ENCODE measurements around the gene GRN.

GRN gene

GRCh38 chr17:44317545-44317944 lies 27.6 kb upstream of the GRN start:
- Histone ChIP-seq H3K56ac (ENCODE audit: low read length) (no peak overlapping the region), H3K79me2 (ENCODE audit: control insufficient read depth, insufficient read depth, low read length) (no peaks in the 10 kb centered on the region), H4K8ac (ENCODE audit: low read depth, low read length) (no peak overlapping the region), H3K79me1 (ENCODE audit: low read length) (peaks cover under 1% of the 10 kb centered on the region), H3K4ac (ENCODE audit: low read depth, low read length) (no peak overlapping the region), H3K9ac (ENCODE audit: low read length) (no peak overlapping the region), H4K5ac (ENCODE audit: low read length) (no peak overlapping the region), H3K4me3 (ENCODE audit: low read length) (no peak overlapping the region), H2BK15ac (replicated peaks; ENCODE audit: low read depth) (no peak overlapping the region), H3K27ac (ENCODE audit: low read depth, low read length) (no peak overlapping the region), H2BK120ac (ENCODE audit: low read depth, low read length) (no peak overlapping the region), H3K18ac (ENCODE audit: low read length) (no peak overlapping the region), H3K27me3 (ENCODE audit: insufficient read depth, low read length, poor library complexity) (no peaks in the 10 kb centered on the region), H2BK5ac (ENCODE audit: low read length) (no peak overlapping the region), H2AK5ac (ENCODE audit: low read length) (no peak overlapping the region), H3K23ac (ENCODE audit: low read length) (no peak overlapping the region), H3K4me2 (ENCODE audit: low read length) (no peak overlapping the region), H3K4me1 (ENCODE audit: control insufficient read depth, low read depth, low read length) (peaks cover 5% of the 10 kb centered on the region), H3K36me3 (ENCODE audit: control insufficient read depth, insufficient read depth, low read length) (peaks cover 6% of the 10 kb centered on the region)
- no CpG with 5 or more reads among the region's 6 CpGs for WGBS (ENCODE audit: extremely low coverage, insufficient coverage, low lambda C conversion rate)
- no peak for DNase-seq

- H3K4ac ChIP-seq (ENCODE audit: low read depth, low read length) = no peak overlapping the region
- no peak overlapping the region for H3K56ac ChIP-seq (ENCODE audit: low read length)
- no peak overlapping the region for H3K4me2 ChIP-seq (ENCODE audit: low read length)
- H3K79me2 ChIP-seq (ENCODE audit: control insufficient read depth, insufficient read depth, low read length) = no peaks in the 10 kb centered on the region
- no peak overlapping the region for H2BK15ac ChIP-seq (replicated peaks; ENCODE audit: low read depth)
- peaks cover 1% of the 10 kb centered on the region for H3K79me1 ChIP-seq (ENCODE audit: low read length)
- H4K8ac ChIP-seq (ENCODE audit: low read depth, low read length) = no peak overlapping the region
- no peak for DNase-seq
- no peak overlapping the region for H2BK120ac ChIP-seq (ENCODE audit: low read depth, low read length)
- no peak overlapping the region for H3K18ac ChIP-seq (ENCODE audit: low read length)
- no peak overlapping the region for H2BK5ac ChIP-seq (ENCODE audit: low read length)
- no peak overlapping the region for H3K27ac ChIP-seq (ENCODE audit: low read depth, low read length)
- no peak overlapping the region for H2AK5ac ChIP-seq (ENCODE audit: low read length)
- H3K4me1 ChIP-seq (ENCODE audit: control insufficient read depth, low read depth, low read length) = peaks cover 5% of the 10 kb centered on the region
- H3K23ac ChIP-seq (ENCODE audit: low read length) = no peak overlapping the region
- no peak overlapping the region for H3K9ac ChIP-seq (ENCODE audit: low read length)
- no peaks in the 10 kb centered on the region for H3K27me3 ChIP-seq (ENCODE audit: insufficient read depth, low read length, poor library complexity)
- WGBS (ENCODE audit: extremely low coverage, insufficient coverage, low lambda C conversion rate) = no CpG with 5 or more reads among the region's 15 CpGs
- H4K5ac ChIP-seq (ENCODE audit: low read length) = no peak overlapping the region
- H3K4me3 ChIP-seq (ENCODE audit: low read length) = no peak overlapping the region
- H3K36me3 ChIP-seq (ENCODE audit: control insufficient read depth, insufficient read depth, low read length) = peaks cover 6% of the 10 kb centered on the region
These were observed 26.8 kb upstream of the GRN start for GRCh38 chr17:44318077-44318892.

- Histone ChIP-seq H2BK120ac (ENCODE audit: low read depth, low read length) (no peak overlapping the region), H3K27me3 (ENCODE audit: insufficient read depth, low read length, poor library complexity) (no peaks in the 10 kb centered on the region), H3K56ac (ENCODE audit: low read length) (no peak overlapping the region), H2AK5ac (ENCODE audit: low read length) (no peak overlapping the region), H3K18ac (ENCODE audit: low read length) (no peak overlapping the region), H2BK15ac (replicated peaks; ENCODE audit: low read depth) (no peak overlapping the region), H3K27ac (ENCODE audit: low read depth, low read length) (no peak overlapping the region), H4K5ac (ENCODE audit: low read length) (no peak overlapping the region), H3K4me1 (ENCODE audit: control insufficient read depth, low read depth, low read length) (peaks cover 7% of the 10 kb centered on the region), H3K4ac (ENCODE audit: low read depth, low read length) (no peak overlapping the region), H3K79me2 (ENCODE audit: control insufficient read depth, insufficient read depth, low read length) (peaks cover 11% of the 10 kb centered on the region), H3K23ac (ENCODE audit: low read length) (no peak overlapping the region), H3K4me2 (ENCODE audit: low read length) (no peak overlapping the region), H4K8ac (ENCODE audit: low read depth, low read length) (no peak overlapping the region), H3K9ac (ENCODE audit: low read length) (no peak overlapping the region), H3K79me1 (ENCODE audit: low read length) (peaks cover 7% of the 10 kb centered on the region), H3K4me3 (ENCODE audit: low read length) (no peak overlapping the region), H3K36me3 (ENCODE audit: control insufficient read depth, insufficient read depth, low read length) (peaks cover 6% of the 10 kb centered on the region), H2BK5ac (ENCODE audit: low read length) (no peak overlapping the region)
- no CpG with 5 or more reads among the region's 18 CpGs for WGBS (ENCODE audit: extremely low coverage, insufficient coverage, low lambda C conversion rate)
- no peak for DNase-seq
These were observed 25.0 kb upstream of the GRN start for GRCh38 chr17:44320066-44320465.

- H2BK15ac ChIP-seq (replicated peaks; ENCODE audit: low read depth) = no peak overlapping the region
- H3K79me1 ChIP-seq (ENCODE audit: low read length) = peaks cover 7% of the 10 kb centered on the region
- H3K36me3 ChIP-seq (ENCODE audit: control insufficient read depth, insufficient read depth, low read length) = peaks cover 6% of the 10 kb centered on the region
- H3K9ac ChIP-seq (ENCODE audit: low read length) = no peak overlapping the region
- DNase-seq = no peak
- no peak overlapping the region for H4K8ac ChIP-seq (ENCODE audit: low read depth, low read length)
- no peak overlapping the region for H3K27ac ChIP-seq (ENCODE audit: low read depth, low read length)
- H4K5ac ChIP-seq (ENCODE audit: low read length) = no peak overlapping the region
- H3K4me3 ChIP-seq (ENCODE audit: low read length) = no peak overlapping the region
- no peak overlapping the region for H3K4me2 ChIP-seq (ENCODE audit: low read length)
- peaks cover 2% of the 10 kb centered on the region for H3K4me1 ChIP-seq (ENCODE audit: control insufficient read depth, low read depth, low read length)
- H3K79me2 ChIP-seq (ENCODE audit: control insufficient read depth, insufficient read depth, low read length) = peaks cover 11% of the 10 kb centered on the region
- no peak overlapping the region for H2AK5ac ChIP-seq (ENCODE audit: low read length)
- no peak overlapping the region for H3K23ac ChIP-seq (ENCODE audit: low read length)
- no peak overlapping the region for H2BK120ac ChIP-seq (ENCODE audit: low read depth, low read length)
- no peak overlapping the region for H3K4ac ChIP-seq (ENCODE audit: low read depth, low read length)
- H3K56ac ChIP-seq (ENCODE audit: low read length) = no peak overlapping the region
- WGBS (ENCODE audit: extremely low coverage, insufficient coverage, low lambda C conversion rate) = no CpG with 5 or more reads among the region's 21 CpGs
- H2BK5ac ChIP-seq (ENCODE audit: low read length) = no peak overlapping the region
- no peaks in the 10 kb centered on the region for H3K27me3 ChIP-seq (ENCODE audit: insufficient read depth, low read length, poor library complexity)
- no peak overlapping the region for H3K18ac ChIP-seq (ENCODE audit: low read length)
These were observed 23.6 kb upstream of the GRN start for GRCh38 chr17:44321246-44322120.

- no peak overlapping the region for H3K56ac ChIP-seq (ENCODE audit: low read length)
- no peak overlapping the region for H2AK5ac ChIP-seq (ENCODE audit: low read length)
- no peak for DNase-seq
- no peak overlapping the region for H4K8ac ChIP-seq (ENCODE audit: low read depth, low read length)
- no peak overlapping the region for H3K23ac ChIP-seq (ENCODE audit: low read length)
- H3K9ac ChIP-seq (ENCODE audit: low read length) = no peak overlapping the region
- H3K18ac ChIP-seq (ENCODE audit: low read length) = no peak overlapping the region
- H2BK5ac ChIP-seq (ENCODE audit: low read length) = no peak overlapping the region
- no peak overlapping the region for H4K5ac ChIP-seq (ENCODE audit: low read length)
- peaks cover 2% of the 10 kb centered on the region for H3K4me1 ChIP-seq (ENCODE audit: control insufficient read depth, low read depth, low read length)
- H3K4me2 ChIP-seq (ENCODE audit: low read length) = no peak overlapping the region
- H3K27me3 ChIP-seq (ENCODE audit: insufficient read depth, low read length, poor library complexity) = no peaks in the 10 kb centered on the region
- no peak overlapping the region for H2BK120ac ChIP-seq (ENCODE audit: low read depth, low read length)
- H3K79me2 ChIP-seq (ENCODE audit: control insufficient read depth, insufficient read depth, low read length) = peaks cover 11% of the 10 kb centered on the region
- peaks cover 6% of the 10 kb centered on the region for H3K36me3 ChIP-seq (ENCODE audit: control insufficient read depth, insufficient read depth, low read length)
- WGBS (ENCODE audit: extremely low coverage, insufficient coverage, low lambda C conversion rate) = no CpG with 5 or more reads among the region's 11 CpGs
- H3K27ac ChIP-seq (ENCODE audit: low read depth, low read length) = no peak overlapping the region
- H3K79me1 ChIP-seq (ENCODE audit: low read length) = peaks cover 7% of the 10 kb centered on the region
- H3K4ac ChIP-seq (ENCODE audit: low read depth, low read length) = no peak overlapping the region
- H2BK15ac ChIP-seq (replicated peaks; ENCODE audit: low read depth) = no peak overlapping the region
- H3K4me3 ChIP-seq (ENCODE audit: low read length) = no peak overlapping the region
These were observed 22.7 kb upstream of the GRN start for GRCh38 chr17:44322236-44322895.

All from mesendoderm (in vitro differentiated cells).